Fibroblast of lung (primary cell): ENCODE measurements around the gene MBD4.

Experiments used
- CTCF ChIP-seq, 2 donors: IDR thresholded peaks in 1 of 2; conservative IDR thresholded peaks in 1 of 2; 1 replicate in 1 of 2; 2 replicates in 1 of 2; pipeline ENCODE4 v1.5.1; 2011 to 2012; ENCODE audit warnings: low read length in 2 of 2, control low read depth in 1 of 2, inconsistent platforms in 1 of 2, low read depth in 1 of 2, mild to moderate bottlenecking in 1 of 2
- EZH2 ChIP-seq: IDR thresholded peaks from 2 replicates; pipeline ENCODE4 v1.5.1; 2012; ENCODE audit warnings: low read length, control low read depth, mild to moderate bottlenecking; ENCODE audit errors: missing control alignments

- TF ChIP-seq CTCF (conservative IDR thresholded peaks at IDR 0.05 in 1 of 2, IDR thresholded peaks at IDR 0.05 in 1 of 2; ENCODE audit: low read depth in 1 of 2, low read length in 2 of 2) (no peak), EZH2 (no peak)
These were observed 14.0 kb upstream of the MBD4 start for GRCh38 chr3:129453732-129454131.
